ENCODE data around the gene ATP23. TPM values are rescaled to one million over a fixed set of nuclear protein-coding genes. Genes with fewer than 3 reads are reported as not detected.

ATP23 gene
- polyA plus RNA-seq, 2 donors = 5.7 to 11.0 TPM

GRCh38 chr12:57964421-57964820 is 23.1 kb downstream of the ATP23 start:
- Histone ChIP-seq H3K27me3 (ENCODE audit: control insufficient read depth in 1 of 2, insufficient read depth in 2 of 2, low read length in 2 of 2) (no peaks in the 10 kb centered on the region), H3K4me1 (ENCODE audit: control insufficient read depth in 2 of 2, insufficient read depth in 2 of 2, low read length in 1 of 2) (no peaks in the 10 kb centered on the region), H3K27ac (ENCODE audit: low read depth in 2 of 2, low read length in 1 of 2) (no peak overlapping the region), H3K36me3 (ENCODE audit: control insufficient read depth in 2 of 2, insufficient read depth in 2 of 2, low read length in 1 of 2) (no peaks in the 10 kb centered on the region), H3K4me3 (ENCODE audit: low read depth in 1 of 2, low read length in 2 of 2) (no peak overlapping the region), H3K9me3 (ENCODE audit: control insufficient read depth in 2 of 2, insufficient read depth in 1 of 2, low read depth in 1 of 2, low read length in 1 of 2) (peaks cover 2% of the 10 kb centered on the region in 2 donors)
- WGBS, 2 donors = 63 to 65% methylated on average over 1 of the region's 1 CpG

GRCh38 chr12:57965766-57966165 is 24.4 kb downstream of the ATP23 start:
- Histone ChIP-seq H3K4me1 (ENCODE audit: control insufficient read depth in 2 of 2, insufficient read depth in 2 of 2, low read length in 1 of 2) (no peaks in the 10 kb centered on the region), H3K27ac (ENCODE audit: low read depth in 2 of 2, low read length in 1 of 2) (no peak overlapping the region), H3K27me3 (ENCODE audit: control insufficient read depth in 1 of 2, insufficient read depth in 2 of 2, low read length in 2 of 2) (no peaks in the 10 kb centered on the region), H3K4me3 (ENCODE audit: low read depth in 1 of 2, low read length in 2 of 2) (no peak overlapping the region), H3K36me3 (ENCODE audit: control insufficient read depth in 2 of 2, insufficient read depth in 2 of 2, low read length in 1 of 2) (no peaks in the 10 kb centered on the region), H3K9me3 (ENCODE audit: control insufficient read depth in 2 of 2, insufficient read depth in 1 of 2, low read depth in 1 of 2, low read length in 1 of 2) (peaks cover 2% of the 10 kb centered on the region in 2 donors)
- WGBS, 2 donors = 88 to 89% methylated on average over 8 of the region's 8 CpGs

- Histone ChIP-seq H3K36me3 (ENCODE audit: control insufficient read depth in 2 of 2, insufficient read depth in 2 of 2, low read length in 1 of 2) (no peaks in the 10 kb centered on the region), H3K4me1 (ENCODE audit: control insufficient read depth in 2 of 2, insufficient read depth in 2 of 2, low read length in 1 of 2) (no peaks in the 10 kb centered on the region), H3K4me3 (ENCODE audit: low read depth in 1 of 2, low read length in 2 of 2) (no peak overlapping the region), H3K9me3 (ENCODE audit: control insufficient read depth in 2 of 2, insufficient read depth in 1 of 2, low read depth in 1 of 2, low read length in 1 of 2) (peaks cover 2% of the 10 kb centered on the region in 2 donors), H3K27me3 (ENCODE audit: control insufficient read depth in 1 of 2, insufficient read depth in 2 of 2, low read length in 2 of 2) (no peaks in the 10 kb centered on the region), H3K27ac (ENCODE audit: low read depth in 2 of 2, low read length in 1 of 2) (no peak overlapping the region)
Measured at GRCh38 chr12:57966536-57966935, 25.2 kb downstream of the ATP23 start.

- Histone ChIP-seq H3K4me3 (ENCODE audit: low read depth in 1 of 2, low read length in 2 of 2) (no peak overlapping the region), H3K4me1 (ENCODE audit: control insufficient read depth in 2 of 2, insufficient read depth in 2 of 2, low read length in 1 of 2) (no peaks in the 10 kb centered on the region), H3K27me3 (ENCODE audit: control insufficient read depth in 1 of 2, insufficient read depth in 2 of 2, low read length in 2 of 2) (no peaks in the 10 kb centered on the region), H3K27ac (ENCODE audit: low read depth in 2 of 2, low read length in 1 of 2) (no peak overlapping the region), H3K9me3 (ENCODE audit: control insufficient read depth in 2 of 2, insufficient read depth in 1 of 2, low read depth in 1 of 2, low read length in 1 of 2) (no peaks in the 10 kb centered on the region), H3K36me3 (ENCODE audit: control insufficient read depth in 2 of 2, insufficient read depth in 2 of 2, low read length in 1 of 2) (no peaks in the 10 kb centered on the region)
- WGBS, 2 donors = 32 to 36% methylated on average over 6 of the region's 6 CpGs
Measured at GRCh38 chr12:57983146-57983857, 41.9 kb downstream of the ATP23 start.

- Histone ChIP-seq H3K27ac (ENCODE audit: low read depth in 2 of 2, low read length in 1 of 2) (no peak overlapping the region), H3K4me3 (ENCODE audit: low read depth in 1 of 2, low read length in 2 of 2) (no peak overlapping the region), H3K36me3 (ENCODE audit: control insufficient read depth in 2 of 2, insufficient read depth in 2 of 2, low read length in 1 of 2) (no peaks in the 10 kb centered on the region), H3K27me3 (ENCODE audit: control insufficient read depth in 1 of 2, insufficient read depth in 2 of 2, low read length in 2 of 2) (no peaks in the 10 kb centered on the region), H3K9me3 (ENCODE audit: control insufficient read depth in 2 of 2, insufficient read depth in 1 of 2, low read depth in 1 of 2, low read length in 1 of 2) (no peaks in the 10 kb centered on the region), H3K4me1 (ENCODE audit: control insufficient read depth in 2 of 2, insufficient read depth in 2 of 2, low read length in 1 of 2) (no peaks in the 10 kb centered on the region)
- 87 to 88% methylated on average over 6 of the region's 6 CpGs for WGBS, 2 donors
Measured at GRCh38 chr12:57983858-57984505, 42.6 kb downstream of the ATP23 start.

GRCh38 chr12:57984629-57985151 is 43.3 kb downstream of the ATP23 start:
- Histone ChIP-seq H3K27me3 (ENCODE audit: control insufficient read depth in 1 of 2, insufficient read depth in 2 of 2, low read length in 2 of 2) (no peaks in the 10 kb centered on the region), H3K27ac (ENCODE audit: low read depth in 2 of 2, low read length in 1 of 2) (no peak overlapping the region), H3K4me3 (ENCODE audit: low read depth in 1 of 2, low read length in 2 of 2) (no peak overlapping the region), H3K36me3 (ENCODE audit: control insufficient read depth in 2 of 2, insufficient read depth in 2 of 2, low read length in 1 of 2) (no peaks in the 10 kb centered on the region), H3K4me1 (ENCODE audit: control insufficient read depth in 2 of 2, insufficient read depth in 2 of 2, low read length in 1 of 2) (no peaks in the 10 kb centered on the region), H3K9me3 (ENCODE audit: control insufficient read depth in 2 of 2, insufficient read depth in 1 of 2, low read depth in 1 of 2, low read length in 1 of 2) (no peaks in the 10 kb centered on the region)
- 85 to 88% methylated on average over 16 of the region's 16 CpGs for WGBS, 2 donors

GRCh38 chr12:57985685-57986084 is 44.3 kb downstream of the ATP23 start:
- no peaks in the 10 kb centered on the region for H3K27me3 ChIP-seq (ENCODE audit: control insufficient read depth in 1 of 2, insufficient read depth in 2 of 2, low read length in 2 of 2)
- no peaks in the 10 kb centered on the region for H3K4me1 ChIP-seq (ENCODE audit: control insufficient read depth in 2 of 2, insufficient read depth in 2 of 2, low read length in 1 of 2)
- H3K36me3 ChIP-seq (ENCODE audit: control insufficient read depth in 2 of 2, insufficient read depth in 2 of 2, low read length in 1 of 2) = no peaks in the 10 kb centered on the region
- no peak overlapping the region for H3K27ac ChIP-seq (ENCODE audit: low read depth in 2 of 2, low read length in 1 of 2)
- no peak overlapping the region for H3K4me3 ChIP-seq (ENCODE audit: low read depth in 1 of 2, low read length in 2 of 2)
- H3K9me3 ChIP-seq (ENCODE audit: control insufficient read depth in 2 of 2, insufficient read depth in 1 of 2, low read depth in 1 of 2, low read length in 1 of 2) = no peaks in the 10 kb centered on the region

- no peak overlapping the region for H3K4me3 ChIP-seq (ENCODE audit: low read depth in 1 of 2, low read length in 2 of 2)
- no peaks in the 10 kb centered on the region for H3K27me3 ChIP-seq (ENCODE audit: control insufficient read depth in 1 of 2, insufficient read depth in 2 of 2, low read length in 2 of 2)
- no peak overlapping the region for H3K27ac ChIP-seq (ENCODE audit: low read depth in 2 of 2, low read length in 1 of 2)
- H3K36me3 ChIP-seq (ENCODE audit: control insufficient read depth in 2 of 2, insufficient read depth in 2 of 2, low read length in 1 of 2) = no peaks in the 10 kb centered on the region
- H3K9me3 ChIP-seq (ENCODE audit: control insufficient read depth in 2 of 2, insufficient read depth in 1 of 2, low read depth in 1 of 2, low read length in 1 of 2) = peaks cover 0 to 2% of the 10 kb centered on the region in 2 donors
- H3K4me1 ChIP-seq (ENCODE audit: control insufficient read depth in 2 of 2, insufficient read depth in 2 of 2, low read length in 1 of 2) = no peaks in the 10 kb centered on the region
Measured at GRCh38 chr12:57989838-57990237, 48.5 kb downstream of the ATP23 start.

GRCh38 chr12:57990241-57990883 is 49.0 kb downstream of the ATP23 start:
- peaks cover 0 to 3% of the 10 kb centered on the region in 2 donors for H3K9me3 ChIP-seq (ENCODE audit: control insufficient read depth in 2 of 2, insufficient read depth in 1 of 2, low read depth in 1 of 2, low read length in 1 of 2)
- H3K36me3 ChIP-seq (ENCODE audit: control insufficient read depth in 2 of 2, insufficient read depth in 2 of 2, low read length in 1 of 2) = no peaks in the 10 kb centered on the region
- 94 to 96% methylated on average over 6 of the region's 6 CpGs for WGBS, 2 donors
- H3K4me3 ChIP-seq (ENCODE audit: low read depth in 1 of 2, low read length in 2 of 2) = no peak overlapping the region
- no peaks in the 10 kb centered on the region for H3K4me1 ChIP-seq (ENCODE audit: control insufficient read depth in 2 of 2, insufficient read depth in 2 of 2, low read length in 1 of 2)
- H3K27ac ChIP-seq (ENCODE audit: low read depth in 2 of 2, low read length in 1 of 2) = no peak overlapping the region
- H3K27me3 ChIP-seq (ENCODE audit: control insufficient read depth in 1 of 2, insufficient read depth in 2 of 2, low read length in 2 of 2) = no peaks in the 10 kb centered on the region

Data from esophagus (tissue), 2 donors.